IMR-90 (cell line): ENCODE data around the gene COMMD8. TPM values are rescaled to one million over a fixed set of nuclear protein-coding genes. Genes with fewer than 3 reads are reported as not detected.
A peak's percentile ranks its signal among the peaks of the same experiment; 100 is the strongest.

Experiments used
- ATAC-seq: fragments of 200-7000 bp; cut with Tn5 transposase; 2 replicates; pipeline ENCODE4 v1.9.1; 2020; ENCODE audit warnings: low read depth, mild to moderate bottlenecking, moderate library complexity
- BruUV-seq: library from RNA; stranded (reverse); fragments of 400-500 nt; replicated peaks from 2 replicates; lab custom pipeline; 2021; lab: Mats Ljungman, UMichigan
- CTCF ChIA-PET: fragments of 300-600 bp; formaldehyde crosslinking; extraction: SDS; loops from one replicate; lab custom pipeline; 2021; ENCODE audit warnings: antibody characterized with exemption; lab: Yijun Ruan, JAX
- POLR2A ChIA-PET: fragments of 300-600 bp; sonication (Branson Sonifier 250); formaldehyde crosslinking; loops from one replicate; lab custom pipeline; 2022; ENCODE audit warnings: antibody characterized with exemption; ENCODE audit not compliant: unreplicated experiment; lab: Charles Lee
- DNase-seq: peaks from one replicate; pipeline ENCODE4 v3.0.0; 2013
- H2AFZ ChIP-seq: replicated peaks from 2 replicates; pipeline ENCODE3; 2013; ENCODE audit warnings: low read length, mild to moderate bottlenecking; ENCODE audit not compliant: poor library complexity
- H2AK5ac ChIP-seq: 2 replicates; pipeline ENCODE4 v1.6.1; 2013; ENCODE audit warnings: low read depth, low read length, inconsistent platforms
- H2AK9ac ChIP-seq: replicated peaks from 2 replicates; pipeline ENCODE3; 2013; ENCODE audit warnings: mild to moderate bottlenecking, low read depth, low read length, moderate library complexity; ENCODE audit not compliant: poor library complexity
- H2BK120ac ChIP-seq: 2 replicates; pipeline ENCODE4 v1.6.1; 2013; ENCODE audit warnings: low read depth, low read length, inconsistent platforms
- H2BK15ac ChIP-seq: 3 replicates; pipeline ENCODE4 v1.6.1; 2013; ENCODE audit warnings: low read depth, low read length, inconsistent platforms
- H2BK20ac ChIP-seq: 2 replicates; pipeline ENCODE4 v1.6.1; 2013; ENCODE audit warnings: low read depth, mild to moderate bottlenecking, inconsistent platforms, low read length, moderate library complexity
- H2BK5ac ChIP-seq: 2 replicates; pipeline ENCODE4 v1.6.1; 2013; ENCODE audit warnings: mild to moderate bottlenecking, low read depth, low read length, inconsistent platforms; ENCODE audit not compliant: poor library complexity, severe bottlenecking
- H3K14ac ChIP-seq: replicated peaks from 2 replicates; pipeline ENCODE4 v1.6.1; 2013; ENCODE audit warnings: low read depth, low read length, inconsistent platforms
- H3K18ac ChIP-seq: 2 replicates; pipeline ENCODE4 v1.6.1; 2013; ENCODE audit warnings: low read depth, low read length, control low read depth
- H3K23ac ChIP-seq: 2 replicates; pipeline ENCODE4 v1.6.1; 2013; ENCODE audit warnings: low read depth, low read length, inconsistent platforms
- H3K27ac ChIP-seq: 2 replicates; pipeline ENCODE4 v1.5.1; 2013; ENCODE audit warnings: mild to moderate bottlenecking, control low read depth, low read length; ENCODE audit not compliant: insufficient read depth
- H3K27me3 ChIP-seq: 2 replicates; pipeline ENCODE4 v1.6.1; 2013; ENCODE audit warnings: low read length; ENCODE audit not compliant: control insufficient read depth, insufficient read depth
- H3K36me3 ChIP-seq: 2 replicates; pipeline ENCODE4 v1.6.1; 2013; ENCODE audit warnings: low read length, mixed read lengths; ENCODE audit not compliant: control insufficient read depth, insufficient read depth
- H3K4ac ChIP-seq: 2 replicates; pipeline ENCODE4 v1.6.1; 2013; ENCODE audit warnings: low read depth, low read length, inconsistent platforms
- H3K4me1 ChIP-seq: 2 replicates; pipeline ENCODE4 v1.6.1; 2013; ENCODE audit warnings: low read length, mixed read lengths; ENCODE audit not compliant: control insufficient read depth, insufficient read depth
- H3K4me2 ChIP-seq: 2 replicates; pipeline ENCODE4 v1.6.1; 2013; ENCODE audit warnings: low read depth, mild to moderate bottlenecking, control low read depth, low read length, moderate library complexity
- H3K4me3 ChIP-seq: 2 replicates; pipeline ENCODE4 v1.5.1; 2013; ENCODE audit warnings: low read depth, mild to moderate bottlenecking, control low read depth, low read length, moderate library complexity; ENCODE audit not compliant: insufficient read depth
- H3K56ac ChIP-seq: 2 replicates; pipeline ENCODE4 v1.6.1; 2013; ENCODE audit warnings: low read length, inconsistent platforms; ENCODE audit not compliant: insufficient read depth; ENCODE audit errors: extremely low read depth
- H3K79me1 ChIP-seq, 2 experiments: 2 replicates each; pipeline ENCODE4 v1.6.1; 2013; ENCODE audit warnings: low read length in 2 of 2, inconsistent platforms in 1 of 2, low read depth in 1 of 2
- H3K9ac ChIP-seq: 2 replicates; pipeline ENCODE4 v1.6.1; 2013; ENCODE audit warnings: low read depth, low read length, control low read depth
- H3K9me1 ChIP-seq: 2 replicates; pipeline ENCODE4 v1.6.1; 2013; ENCODE audit warnings: low read length, inconsistent platforms; ENCODE audit not compliant: insufficient read depth
- H3K9me3 ChIP-seq: 2 replicates; pipeline ENCODE4 v1.6.1; 2013; ENCODE audit warnings: low read length; ENCODE audit not compliant: control insufficient read depth, insufficient read depth
- H4K20me1 ChIP-seq: 2 replicates; pipeline ENCODE4 v1.6.1; 2013; ENCODE audit warnings: low read length, inconsistent platforms; ENCODE audit not compliant: insufficient read depth
- H4K5ac ChIP-seq: 2 replicates; pipeline ENCODE4 v1.6.1; 2013; ENCODE audit warnings: mild to moderate bottlenecking, low read depth, low read length, control low read depth
- H4K8ac ChIP-seq, 2 experiments: 2 replicates each; pipeline ENCODE4 v1.6.1; 2013; ENCODE audit warnings: low read depth in 2 of 2, low read length in 2 of 2, control low read depth in 1 of 2, inconsistent platforms in 1 of 2
- H4K91ac ChIP-seq: 2 replicates; pipeline ENCODE4 v1.6.1; 2013; ENCODE audit warnings: low read depth, low read length, inconsistent platforms; ENCODE audit not compliant: insufficient read depth
- CEBPB ChIP-seq: IDR thresholded peaks from 2 replicates; pipeline ENCODE4 v1.6.1; 2012; ENCODE audit warnings: low read depth, low read length, improper control_type of control experiment
- MAFK ChIP-seq: IDR thresholded peaks from 2 replicates; pipeline ENCODE4 v1.6.1; 2012; ENCODE audit warnings: low read depth, low read length, improper control_type of control experiment
- RFX5 ChIP-seq: IDR thresholded peaks from 2 replicates; pipeline ENCODE4 v1.8.0; 2012; ENCODE audit warnings: low read depth, mild to moderate bottlenecking, low read length, moderate library complexity
- WGBS, 2 experiments: methylation state at CpG; one replicate each; pipeline versions ENCODE4 v1.1.5 to v1.1.7; 2013; ENCODE audit warnings: missing lambda C conversion rate in 2 of 2; ENCODE audit not compliant: insufficient read length in 1 of 2; ENCODE audit errors: extremely low coverage in 2 of 2; 5-methylcytosine and 5-hydroxymethylcytosine counted together
- dilution Hi-C: fragments of 300-500 bp; cut with HindIII; formaldehyde crosslinking; loops from one replicate; pipeline ENCODE4 v1.14.3; 2018; ENCODE audit warnings: low sequenced_read_pairs; ENCODE audit not compliant: unreplicated experiment
- in situ Hi-C: fragments of 300-500 bp; cut with MboI; formaldehyde crosslinking; loops from 3 replicates; pipeline ENCODE4 v1.14.3; 2019; ENCODE audit warnings: low sequenced_read_pairs, inconsistent platforms, mixed read lengths
- intact Hi-C: fragments of 100-400 bp; cut with micrococcal nuclease; formaldehyde crosslinking; loops from 2 replicates; pipeline ENCODE4 v1.10.0; 2022
- polyA plus RNA-seq, 3 experiments: library from polyadenylated mRNA; depleted of rRNA; stranded (reverse); fragments of >200 nt; gene quantifications; 2 replicates each; pipeline ENCODE4 v1.2.3, GENCODE V29; 2012; ENCODE audit warnings: low replicate concordance in 1 of 3
- total RNA-seq: library from RNA; depleted of rRNA; stranded (reverse); fragments of >200 nt; gene quantifications from 2 replicates; pipeline ENCODE4 v1.2.3, GENCODE V29; 2012

COMMD8 gene
- total and polyA plus RNA-seq, 2 of the 4 experiments (the other 2 are of a cell fraction) = 12.5 to 12.6 TPM

GRCh38 chr4:47485768-47486167, 22.3 kb upstream of the COMMD8 start:
- TF ChIP-seq MAFK (no peak), CEBPB (peak; percentile 36; the same call in 1 of the 2 replicates), RFX5 (no peak)
- peak overlapping the region; percentile 41; the same call in 1 of the 2 replicates for H2BK20ac ChIP-seq
- peak overlapping the region; percentile 74 for H3K4ac ChIP-seq
- H3K56ac ChIP-seq = peak overlapping the region; percentile 92
- peak overlapping the region; percentile 88 for H2BK5ac ChIP-seq
- no peaks in the 10 kb centered on the region for H4K20me1 ChIP-seq
- H3K23ac ChIP-seq = peak overlapping the region; percentile 89
- peak overlapping the region; percentile 52 for H2AFZ ChIP-seq
- CTCF ChIA-PET = interaction anchor here (0.8 kb wide), 1 partner anchor 29 kb away, joined by 3 read pairs; no protein-coding TSS in a partner anchor
- H4K5ac ChIP-seq = peak overlapping the region; percentile 19; the same call in 1 of the 2 replicates
- H3K79me1 ChIP-seq = peaks cover 9 to 22% of the 10 kb centered on the region in 2 experiments; a peak in 3 of 4 replicates
- DNase-seq = no peak
- peak overlapping the region; percentile 59 for H4K91ac ChIP-seq
- 0 out of 2 replicates have a peak, but pooled peaks cover 4% of the 10 kb centered on the region for H3K9me1 ChIP-seq
- H2AK5ac ChIP-seq = peak overlapping the region; percentile 64; the same call in 1 of the 2 replicates
- H4K8ac ChIP-seq = peak overlapping the region; percentile 54 to 68; a peak in 2 of 4 replicates
- POLR2A ChIA-PET = no interaction called here
- no CpG with 5 or more reads among the region's 14 CpGs for WGBS, 2 experiments
- peak overlapping the region; percentile 64 for H3K18ac ChIP-seq
- H3K36me3 ChIP-seq = no peaks in the 10 kb centered on the region
- H2BK15ac ChIP-seq = peak overlapping the region; percentile 56; the same call in 2 of the 3 replicates
- H3K4me3 ChIP-seq = peak overlapping the region; percentile 71
- peaks cover 5% of the 10 kb centered on the region for H3K4me1 ChIP-seq
- H3K9me3 ChIP-seq = peaks cover 2% of the 10 kb centered on the region; the same call in 1 of the 2 replicates
- H2BK120ac ChIP-seq = peak overlapping the region; percentile 79
- peak overlapping the region; percentile 75 for H3K14ac ChIP-seq
- intact Hi-C loops (loop anchor here (1.0 to 5.0 kb wide), 2 partner anchors 47 to 79 kb away; no protein-coding TSS in a partner anchor), in situ Hi-C loops (no loop called here), dilution Hi-C loops (no loop called here)
- H3K27ac ChIP-seq = peak overlapping the region; percentile 87
- H3K27me3 ChIP-seq = no peaks in the 10 kb centered on the region
- BruUV-seq = no TSS peak
- H3K9ac ChIP-seq = peak overlapping the region; percentile 92
- ATAC-seq = no peak
- H2AK9ac ChIP-seq = peak overlapping the region; percentile 18
- H3K4me2 ChIP-seq = peak overlapping the region; percentile 94
